Measurements from ENCODE around the gene TFPT. TPM values are rescaled to one million over a fixed set of nuclear protein-coding genes. Genes with fewer than 3 reads are reported as not detected.

TFPT gene
- total RNA-seq, 2 donors from 2014 or later: 30.7 to 52.0 TPM

GRCh38 chr19:54149021-54149812, 33.8 kb upstream of the TFPT start:
- intact Hi-C loops (cut with DNase I): no loop called here
- Histone ChIP-seq H3K27ac (no peak overlapping the region), H3K36me3 (peaks cover 29 to 81% of the 10 kb centered on the region in 2 donors), H3K4me1 (replicated peaks) (no peaks in the 10 kb centered on the region), H3K4me3 (no peak overlapping the region), H3K9me3 (no peaks in the 10 kb centered on the region), H3K27me3 (replicated peaks; ENCODE audit: insufficient read depth) (no peaks in the 10 kb centered on the region)
- DNase-seq (ENCODE audit: low spot score): no peak
- TF ChIP-seq POLR2AphosphoS5 (IDR thresholded peaks at IDR 0.05): no peak
- no peak for TF ChIP-seq POLR2A (IDR thresholded peaks at IDR 0.05)
- TF ChIP-seq CTCF (IDR thresholded peaks at IDR 0.05): no peak
- 80% methylated on average over 12 of the region's 12 CpGs for WGBS

- peaks cover 34 to 79% of the 10 kb centered on the region in 2 donors for H3K36me3 ChIP-seq
- no peaks in the 10 kb centered on the region for H3K4me1 ChIP-seq (replicated peaks)
- H3K4me3 ChIP-seq: no peak overlapping the region
- intact Hi-C loops (cut with DNase I): no loop called here
- DNase-seq (ENCODE audit: low spot score): no peak
- H3K9me3 ChIP-seq: no peaks in the 10 kb centered on the region
- H3K27me3 ChIP-seq (replicated peaks; ENCODE audit: insufficient read depth): no peaks in the 10 kb centered on the region
- 81% methylated on average over 19 of the region's 19 CpGs for WGBS
- no peak for TF ChIP-seq POLR2A (IDR thresholded peaks at IDR 0.05)
- no peak for TF ChIP-seq POLR2AphosphoS5 (IDR thresholded peaks at IDR 0.05)
- TF ChIP-seq CTCF (IDR thresholded peaks at IDR 0.05): no peak
- H3K27ac ChIP-seq: no peak overlapping the region
Observed at GRCh38 chr19:54148158-54148557, 32.7 kb upstream of the TFPT start.

GRCh38 chr19:54147676-54148075, 32.2 kb upstream of the TFPT start:
- Histone ChIP-seq H3K27ac (no peak overlapping the region), H3K4me1 (replicated peaks) (no peaks in the 10 kb centered on the region), H3K4me3 (no peak overlapping the region), H3K9me3 (no peaks in the 10 kb centered on the region), H3K27me3 (replicated peaks; ENCODE audit: insufficient read depth) (no peaks in the 10 kb centered on the region), H3K36me3 (peaks cover 39 to 75% of the 10 kb centered on the region in 2 donors)
- TF ChIP-seq POLR2A (IDR thresholded peaks at IDR 0.05): no peak
- no peak for TF ChIP-seq CTCF (IDR thresholded peaks at IDR 0.05)
- no peak for TF ChIP-seq POLR2AphosphoS5 (IDR thresholded peaks at IDR 0.05)
- intact Hi-C loops (cut with DNase I): no loop called here
- WGBS: 58% methylated on average over 3 of the region's 3 CpGs
- no peak for DNase-seq (ENCODE audit: low spot score)

- Histone ChIP-seq H3K9me3 (no peaks in the 10 kb centered on the region), H3K4me1 (replicated peaks) (no peaks in the 10 kb centered on the region), H3K27me3 (replicated peaks; ENCODE audit: insufficient read depth) (no peaks in the 10 kb centered on the region), H3K27ac (no peak overlapping the region), H3K36me3 (peaks cover 30 to 66% of the 10 kb centered on the region in 2 donors), H3K4me3 (no peak overlapping the region)
- DNase-seq (ENCODE audit: low spot score): no peak
- no peak for TF ChIP-seq POLR2A (IDR thresholded peaks at IDR 0.05)
- TF ChIP-seq CTCF (IDR thresholded peaks at IDR 0.05): no peak
- no peak for TF ChIP-seq POLR2AphosphoS5 (IDR thresholded peaks at IDR 0.05)
- 91% methylated on average over 28 of the region's 28 CpGs for WGBS
- intact Hi-C loops (cut with DNase I): no loop called here
Observed at GRCh38 chr19:54145541-54146158, 30.2 kb upstream of the TFPT start.
